Inferior parietal cortex (tissue), 1 donor: ENCODE results near the gene LSM4.

ENCODE experiments used
- DNase-seq: peaks from one replicate; pipeline ENCODE4 v3.0.0-alpha.2; 2016; ENCODE audit errors: extremely low spot score

LSM4 gene

DNA sequence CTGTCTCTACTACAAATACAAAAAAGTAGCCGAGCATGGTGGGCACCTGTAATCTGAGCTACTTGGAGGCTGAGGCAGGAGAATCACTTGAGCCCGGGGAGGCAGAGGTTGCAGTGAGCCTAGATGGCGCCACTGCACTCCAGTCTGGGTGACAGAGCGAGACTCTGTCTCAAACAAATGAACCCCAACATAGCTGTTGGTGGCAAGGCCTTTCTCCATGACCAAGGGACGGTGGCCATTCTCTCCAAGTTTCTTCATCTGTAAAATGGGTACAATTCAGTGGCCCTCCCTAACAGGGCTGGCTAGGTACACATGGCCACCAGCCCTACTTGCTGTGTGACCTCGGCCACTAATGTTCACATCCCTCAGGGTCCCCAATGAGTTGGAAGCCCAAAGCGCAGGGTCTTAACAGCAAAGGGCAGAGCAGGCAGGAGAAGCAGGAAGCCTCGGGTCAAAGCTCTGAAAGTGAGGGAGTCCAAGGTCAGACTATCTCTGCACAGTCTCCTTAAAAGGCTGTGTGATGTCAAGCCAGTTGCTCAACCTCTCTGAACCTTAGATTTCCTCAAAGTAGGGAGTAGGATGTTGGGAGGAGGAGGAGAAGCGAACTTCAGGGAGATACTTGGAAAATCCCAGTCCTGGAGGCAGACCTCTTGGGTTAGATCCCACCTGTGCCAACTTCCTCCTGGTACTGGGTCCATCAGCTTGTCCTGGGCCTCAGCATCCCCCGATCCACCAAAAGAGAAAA lies 44.2 kb downstream of the LSM4 start:
- no peak for DNase-seq

DNA sequence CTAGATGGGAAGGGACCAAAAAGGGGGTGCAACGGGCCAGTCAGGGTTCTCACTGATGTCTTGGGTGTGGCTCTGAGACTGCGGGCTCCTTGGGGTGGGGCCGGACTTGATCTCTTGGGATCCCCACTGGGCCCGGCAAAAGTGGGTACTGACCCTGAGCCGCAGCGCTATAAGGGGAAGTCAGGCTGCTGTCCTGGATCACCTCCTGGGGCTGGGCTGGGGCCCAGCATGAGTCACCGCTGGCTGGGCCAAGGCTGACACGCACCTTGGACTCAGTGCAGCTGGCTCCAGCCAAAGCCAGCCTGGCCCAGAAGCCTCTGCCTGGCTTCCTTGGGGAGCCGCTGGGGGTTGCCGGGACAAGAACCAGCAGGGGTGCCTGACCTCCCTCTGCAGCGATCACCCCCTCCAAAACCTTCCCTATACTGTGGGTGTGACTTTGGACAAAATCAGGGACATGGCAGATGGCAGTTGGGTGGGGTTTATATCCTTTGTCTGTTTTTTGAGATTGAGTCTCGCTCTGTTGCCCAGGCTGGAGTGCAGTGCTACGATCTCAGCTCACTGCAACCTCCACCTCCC lies 48.0 kb downstream of the LSM4 start:
- DNase-seq: peak; percentile 64

DNA sequence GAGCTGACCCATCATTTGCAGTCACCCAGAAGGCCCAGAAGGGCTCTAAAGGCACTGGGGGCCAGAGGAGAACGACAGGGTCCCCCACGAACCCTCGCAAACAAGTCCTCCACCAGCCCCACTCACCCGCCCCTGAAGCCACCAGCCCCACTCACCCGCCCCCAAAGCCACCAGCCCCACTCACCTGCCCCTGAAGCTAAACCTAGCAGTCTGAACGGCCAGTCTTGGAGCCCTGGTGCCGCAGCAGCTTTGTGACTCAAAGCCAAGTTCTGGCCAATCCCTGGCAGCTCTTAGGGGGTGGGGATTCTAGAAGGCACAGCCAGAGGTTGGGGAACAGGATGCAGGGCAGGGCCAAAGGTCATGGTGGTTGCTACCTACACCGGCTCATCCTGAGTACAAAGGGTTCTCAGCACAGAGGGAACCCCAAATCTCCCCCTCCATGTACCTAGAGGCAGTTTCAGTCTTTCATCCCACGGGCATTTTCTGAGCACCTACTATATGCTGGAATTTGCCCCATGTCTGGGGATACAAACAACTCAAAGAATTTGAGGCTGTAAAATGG lies 48.6 kb downstream of the LSM4 start, which contains the start of gene IQCN:
Gene IQCN, minus strand, starts transcription at position 234 of the 562 bp plus-strand sequence. CDS start 4,974 bp downstream, outside the sequence.
- no peak for DNase-seq

DNA sequence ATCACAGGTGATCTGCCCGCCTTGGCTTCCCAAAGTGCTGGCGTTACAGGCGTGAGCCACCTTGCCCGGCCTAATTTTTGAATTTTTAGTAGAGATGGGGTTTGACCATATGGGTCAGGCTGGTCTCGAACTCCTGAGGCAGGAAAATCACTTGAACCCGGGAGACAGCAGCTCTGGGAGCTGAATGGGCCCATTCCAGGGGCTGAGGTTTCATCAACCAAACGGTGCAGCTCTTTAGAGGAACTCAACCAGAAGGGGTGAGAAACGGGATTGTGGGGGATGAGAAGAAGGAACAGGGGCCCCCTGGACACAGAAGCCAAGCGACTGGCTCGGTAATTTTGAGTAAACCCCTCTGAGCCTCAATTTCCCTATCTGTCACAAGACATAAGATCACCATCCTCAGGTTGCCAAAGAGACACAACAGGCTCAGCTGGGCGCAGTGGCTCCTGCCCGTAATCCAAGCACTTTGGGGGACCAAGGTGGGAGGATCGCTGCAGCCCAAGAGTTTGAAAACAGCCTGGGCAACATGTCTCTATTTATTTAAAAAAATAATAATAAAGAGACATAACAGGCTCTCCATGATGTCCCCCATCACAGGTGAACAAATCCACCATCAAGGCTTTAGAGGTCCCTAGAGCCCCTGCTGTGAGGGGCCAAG lies 49.2 kb downstream of the LSM4 start:
- DNase-seq: no peak

DNA sequence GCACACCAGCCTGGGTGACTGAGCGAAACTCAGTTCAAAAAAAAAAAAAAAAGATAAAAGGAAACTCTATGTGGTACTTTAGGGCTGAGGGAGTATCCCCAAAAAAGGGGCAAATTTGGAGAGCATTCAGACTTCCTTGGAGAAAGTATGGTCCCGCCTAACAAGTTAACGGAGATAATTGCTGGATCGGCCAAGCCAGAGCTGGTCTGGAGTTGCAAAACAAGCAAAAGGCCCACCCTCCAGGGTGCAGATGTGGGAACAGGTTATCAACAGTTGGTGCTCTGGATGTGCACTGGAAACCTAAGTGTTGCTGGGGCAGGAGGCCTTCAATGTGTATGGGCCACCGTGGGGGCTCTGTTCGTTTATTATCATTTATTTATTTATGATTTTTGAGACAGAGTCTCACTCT lies 51.4 kb downstream of the LSM4 start:
- DNase-seq: no peak

DNA sequence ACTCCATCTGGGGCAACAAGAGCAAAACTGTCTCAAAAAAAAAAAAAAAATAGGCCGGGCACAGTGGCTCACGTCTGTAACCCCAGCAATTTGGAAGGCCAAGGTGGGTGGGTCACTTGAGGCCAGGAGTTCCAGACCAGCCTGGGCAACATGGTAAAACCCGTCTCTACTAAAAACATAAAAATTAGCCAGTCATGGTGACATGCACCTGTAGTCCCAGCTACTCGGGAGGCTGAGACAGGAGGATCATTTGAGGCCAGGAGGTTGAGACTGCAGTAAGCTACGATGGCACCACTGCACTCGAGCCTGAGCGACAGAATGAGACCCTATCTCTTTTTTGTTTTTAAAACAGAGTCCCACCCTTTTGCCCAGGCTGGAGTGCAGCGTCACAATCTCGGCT lies 52.5 kb downstream of the LSM4 start:
- no peak for DNase-seq

DNA sequence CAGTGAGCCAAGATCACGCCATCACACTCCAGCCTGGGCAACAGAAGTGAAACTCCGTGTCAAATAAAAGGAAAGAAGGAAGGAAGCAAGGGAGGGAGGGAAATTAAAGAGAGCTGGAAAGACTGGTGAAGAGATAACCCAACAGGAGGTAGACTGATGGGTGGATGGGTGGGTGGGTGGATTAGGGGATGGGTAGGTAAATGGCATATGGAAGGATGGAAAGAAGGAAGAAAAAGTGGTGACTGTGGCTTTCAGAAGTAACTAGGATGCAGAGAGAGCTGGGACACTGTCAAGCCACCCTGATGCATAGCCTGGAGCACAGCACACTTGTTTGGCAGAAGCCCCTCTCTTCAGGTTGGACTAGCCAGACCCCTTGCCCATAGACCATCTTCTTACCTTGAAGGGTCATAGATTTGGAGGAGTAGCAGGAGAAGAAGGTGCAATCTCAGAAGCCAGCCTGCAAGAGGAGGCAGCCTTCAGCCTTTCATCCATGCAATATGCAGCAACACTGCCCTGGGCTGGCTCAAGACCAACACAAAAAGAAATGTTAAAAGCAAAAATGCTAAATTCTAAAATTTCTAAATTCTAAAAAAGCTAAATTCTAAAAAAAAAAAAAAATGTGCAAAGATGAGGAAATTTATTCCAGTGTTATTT lies 53.7 kb downstream of the LSM4 start:
- DNase-seq: no peak

DNA sequence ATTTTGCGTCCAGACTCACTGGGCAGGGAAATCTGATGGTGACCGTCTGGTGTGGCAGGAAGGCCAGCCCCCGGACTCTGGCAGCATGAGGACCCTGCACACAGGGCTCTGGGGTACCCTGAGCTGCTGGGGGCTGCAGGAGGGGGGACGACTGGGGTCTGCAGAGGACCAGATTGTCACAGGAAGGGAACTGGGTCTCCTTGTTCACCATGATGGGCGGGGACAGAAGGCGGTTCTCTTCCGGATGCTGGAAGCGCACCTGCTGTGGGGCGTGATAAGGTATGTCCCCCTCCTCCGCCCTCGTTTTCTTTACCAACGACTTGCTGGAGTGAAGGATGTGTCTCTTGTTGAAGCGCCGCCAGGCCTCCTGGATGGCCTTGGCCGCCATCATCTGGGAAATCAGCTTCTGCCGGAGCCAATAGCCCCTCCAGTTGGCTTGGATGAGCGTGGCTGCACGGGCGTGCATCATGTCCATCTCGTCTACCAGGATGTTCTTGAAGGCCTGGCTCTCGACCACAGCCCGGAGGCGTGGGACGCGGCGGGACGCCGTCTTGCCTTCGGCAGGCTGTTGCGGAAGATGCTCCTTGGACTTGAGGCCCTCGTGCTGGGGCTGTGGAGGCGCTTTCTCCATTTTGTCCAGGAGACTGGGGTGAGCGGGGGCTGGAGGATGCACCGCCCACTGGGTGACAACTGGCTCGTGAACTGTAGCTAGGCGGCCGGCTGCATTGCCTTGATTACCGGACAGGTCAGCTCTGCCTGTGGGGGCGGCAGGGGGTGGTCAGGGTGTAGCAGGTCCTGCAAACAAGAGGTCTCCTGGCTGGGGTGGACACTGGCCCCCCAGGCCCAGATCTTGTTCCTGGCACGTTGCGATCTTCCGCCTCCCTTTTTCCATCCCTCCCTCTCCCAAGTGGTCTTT lies 55.8 kb downstream of the LSM4 start:
- DNase-seq: no peak

DNA sequence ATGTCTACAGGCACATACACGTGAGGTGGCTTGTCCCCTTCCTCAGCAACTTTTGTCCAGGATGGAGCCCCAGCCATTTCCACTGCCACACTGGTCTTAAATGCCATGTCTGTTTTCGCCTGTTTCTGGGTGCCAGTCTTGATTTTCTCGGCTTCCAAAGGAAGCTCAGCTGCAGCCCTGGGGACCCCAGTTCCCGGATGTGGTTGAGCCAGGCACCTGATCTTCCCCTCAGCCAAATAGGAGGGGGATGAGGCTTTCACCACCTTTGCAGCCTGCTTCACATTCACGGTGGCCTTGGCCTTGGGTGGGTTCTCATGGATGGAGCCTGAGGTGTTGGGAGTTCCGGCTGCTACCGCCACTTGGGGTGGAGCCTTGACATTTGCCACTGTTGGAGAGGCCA lies 57.3 kb downstream of the LSM4 start:
- no peak for DNase-seq

DNA sequence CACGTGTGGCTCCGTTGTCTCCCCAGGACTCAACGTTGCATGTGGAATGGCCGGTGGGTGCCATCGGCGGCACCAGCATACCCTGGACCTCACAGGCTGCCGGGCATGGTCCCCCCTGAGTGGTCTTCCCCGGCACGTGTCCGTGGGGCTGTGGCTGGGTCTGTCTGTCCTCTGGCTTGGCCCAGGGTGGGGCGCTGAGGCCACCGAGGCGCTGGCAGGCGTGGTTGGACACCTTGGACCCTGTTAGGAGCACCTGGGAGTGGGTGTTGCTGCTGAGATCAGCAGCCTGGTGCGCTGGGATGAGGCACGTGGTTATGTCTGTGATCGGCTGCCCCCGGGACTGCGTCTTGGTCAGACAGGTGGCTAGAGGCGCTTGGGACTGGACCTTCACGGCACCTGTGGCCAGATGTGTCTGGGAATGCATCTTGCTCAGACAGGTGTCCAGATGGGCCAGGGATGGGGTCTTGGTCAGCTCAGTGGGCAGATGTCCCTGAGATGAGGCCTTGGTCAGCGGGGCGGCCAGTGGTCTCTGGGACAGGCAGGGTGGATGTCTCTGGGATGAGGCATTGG lies 57.8 kb downstream of the LSM4 start:
- no peak for DNase-seq

DNA sequence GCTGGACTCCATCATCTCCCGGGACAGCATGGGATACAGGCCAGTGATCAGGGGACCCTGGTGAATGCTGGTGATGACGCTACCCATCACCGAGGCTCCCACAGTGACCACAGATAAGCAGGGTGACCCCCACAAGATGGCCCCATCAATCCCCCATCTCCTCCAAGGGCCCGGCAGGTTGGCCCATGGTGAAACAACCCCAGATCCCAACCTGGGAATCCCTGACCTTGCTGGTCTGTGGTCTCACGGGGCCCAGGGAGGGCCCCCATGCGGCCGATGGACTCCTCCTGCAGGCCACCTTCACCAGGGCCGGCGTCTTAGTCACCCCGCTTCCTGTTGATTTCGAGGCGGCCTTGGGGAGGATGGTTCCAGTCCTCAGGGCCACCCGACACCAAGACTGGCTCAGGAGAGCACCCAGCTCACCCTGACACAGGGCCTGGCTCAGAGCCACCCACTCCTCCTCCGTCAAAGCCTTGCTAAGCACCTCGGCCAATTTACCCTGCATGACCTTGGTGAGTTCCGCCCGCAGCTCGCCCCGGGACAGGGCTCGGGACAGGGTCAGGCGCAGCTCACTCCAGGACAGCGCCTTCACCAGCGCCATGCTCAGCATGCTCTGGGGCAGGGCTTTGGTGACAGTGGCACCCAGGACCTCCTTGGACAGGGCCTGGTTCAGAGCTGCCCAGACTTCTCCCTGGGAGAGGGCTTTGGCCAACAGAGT lies 58.6 kb downstream of the LSM4 start:
- DNase-seq: no peak

DNA sequence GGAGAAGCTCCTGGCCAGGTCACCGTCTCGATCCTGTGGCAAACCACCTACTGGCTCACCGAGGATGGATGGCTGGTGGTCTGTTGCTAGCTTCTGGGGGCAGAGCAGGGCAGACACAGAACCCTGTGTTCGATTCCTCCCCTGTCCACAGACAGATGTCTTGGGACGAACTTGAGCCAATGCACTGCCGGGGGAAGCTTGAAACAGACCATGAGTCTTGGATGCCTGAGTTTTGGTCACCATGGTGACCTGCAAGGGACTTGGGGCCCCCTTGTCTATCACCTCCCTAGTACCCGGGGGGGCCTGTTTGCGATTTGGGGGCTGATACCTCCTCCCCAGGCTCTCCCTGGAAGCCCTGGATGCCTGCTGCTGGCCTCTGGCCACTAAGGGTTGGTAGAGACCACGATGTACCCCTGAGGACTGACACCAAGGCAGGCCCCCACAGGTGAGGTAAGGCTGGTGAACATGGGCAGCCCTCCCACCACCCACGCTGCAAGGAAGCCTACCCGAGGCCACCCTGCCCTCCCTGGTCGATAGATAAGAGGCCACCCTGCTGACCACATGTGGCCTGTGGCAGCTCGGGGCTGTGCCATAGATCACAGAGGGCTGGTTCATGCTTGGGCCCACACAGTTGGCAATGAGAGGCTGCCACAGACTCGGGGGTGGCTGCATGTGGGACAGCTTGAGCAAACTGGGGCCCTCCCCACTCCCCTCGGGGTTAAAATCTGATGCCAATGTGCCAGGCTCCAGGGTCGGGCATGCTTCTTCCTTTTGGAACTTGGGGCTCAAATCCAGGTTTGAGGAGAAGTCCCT lies 59.3 kb downstream of the LSM4 start:
- DNase-seq: no peak

DNA sequence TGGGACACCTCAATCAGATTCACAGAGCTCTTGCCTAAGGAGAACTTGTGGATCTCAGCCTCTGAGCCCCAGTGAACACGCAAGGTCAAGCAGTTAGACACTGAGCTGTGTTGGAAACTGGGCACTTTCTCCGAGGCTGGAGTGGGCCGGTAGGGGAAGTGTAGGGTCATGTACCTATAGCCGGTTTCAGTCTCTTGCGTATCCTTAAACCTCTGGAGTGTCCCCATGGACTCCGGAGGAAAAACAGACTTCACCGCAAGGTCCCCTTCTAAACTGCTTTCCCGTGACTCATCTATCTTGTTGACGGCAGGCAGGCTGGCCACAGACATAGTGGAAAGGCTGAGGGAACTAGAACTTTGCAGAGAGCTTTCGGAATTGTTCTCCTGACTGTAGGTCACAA lies 60.0 kb downstream of the LSM4 start:
- DNase-seq: no peak

DNA sequence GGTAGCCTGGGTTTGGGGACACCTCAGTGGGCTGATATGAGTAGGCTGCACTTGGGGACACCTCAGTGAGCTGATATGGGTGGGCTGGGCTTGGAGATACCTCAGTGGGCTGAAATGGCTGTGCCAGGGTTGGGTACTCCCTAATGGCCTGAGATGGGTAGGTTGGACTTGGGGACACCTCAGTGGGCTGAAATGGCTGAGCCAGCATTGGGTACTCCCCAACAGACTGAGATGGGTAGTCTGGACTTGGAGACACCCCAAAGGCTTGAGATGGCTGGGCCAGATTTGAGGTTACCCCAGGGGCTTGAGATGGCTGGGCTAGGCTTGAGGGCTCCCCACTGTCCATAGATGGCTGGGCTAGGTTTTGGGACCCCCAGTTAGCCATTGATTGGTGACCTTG lies 60.7 kb downstream of the LSM4 start:
- DNase-seq: no peak

DNA sequence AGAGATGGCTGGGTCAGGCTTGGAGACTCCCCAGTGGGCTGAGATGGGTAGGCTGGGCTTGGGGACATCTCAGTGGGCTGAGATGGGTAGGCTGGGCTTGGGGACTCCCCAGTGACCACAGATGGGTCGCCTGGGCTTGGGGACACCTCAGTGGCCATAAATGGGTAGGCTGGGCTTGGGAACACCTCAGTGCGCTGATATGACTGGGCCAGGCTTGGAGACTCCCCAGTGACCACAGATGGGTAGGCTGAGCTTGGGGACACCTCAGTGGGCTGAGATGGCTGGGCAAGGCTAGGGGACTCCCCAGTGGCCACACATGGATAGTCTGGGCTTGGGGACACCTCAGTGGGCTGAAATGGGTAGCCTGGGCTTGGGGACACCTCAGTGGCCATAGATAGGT lies 61.4 kb downstream of the LSM4 start:
- DNase-seq: no peak

DNA sequence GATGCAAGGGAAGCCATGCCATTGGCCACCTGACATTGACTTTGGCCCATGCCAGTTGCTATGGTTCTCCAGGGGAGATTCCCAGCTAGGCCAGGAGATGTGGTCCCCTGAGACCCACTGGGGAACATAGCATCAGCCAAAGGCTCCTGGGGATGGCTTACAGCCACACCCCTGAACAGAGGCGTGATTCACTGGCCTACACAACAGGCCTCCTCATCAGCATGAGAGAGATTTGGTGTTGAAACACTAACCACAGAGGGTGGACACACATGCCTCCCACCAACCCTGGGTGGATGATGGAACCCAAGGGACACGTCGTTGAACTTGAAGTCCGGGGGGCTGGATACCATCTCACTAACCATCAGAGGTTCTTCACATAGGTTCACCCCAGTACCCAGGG lies 63.0 kb downstream of the LSM4 start:
- DNase-seq: no peak

DNA sequence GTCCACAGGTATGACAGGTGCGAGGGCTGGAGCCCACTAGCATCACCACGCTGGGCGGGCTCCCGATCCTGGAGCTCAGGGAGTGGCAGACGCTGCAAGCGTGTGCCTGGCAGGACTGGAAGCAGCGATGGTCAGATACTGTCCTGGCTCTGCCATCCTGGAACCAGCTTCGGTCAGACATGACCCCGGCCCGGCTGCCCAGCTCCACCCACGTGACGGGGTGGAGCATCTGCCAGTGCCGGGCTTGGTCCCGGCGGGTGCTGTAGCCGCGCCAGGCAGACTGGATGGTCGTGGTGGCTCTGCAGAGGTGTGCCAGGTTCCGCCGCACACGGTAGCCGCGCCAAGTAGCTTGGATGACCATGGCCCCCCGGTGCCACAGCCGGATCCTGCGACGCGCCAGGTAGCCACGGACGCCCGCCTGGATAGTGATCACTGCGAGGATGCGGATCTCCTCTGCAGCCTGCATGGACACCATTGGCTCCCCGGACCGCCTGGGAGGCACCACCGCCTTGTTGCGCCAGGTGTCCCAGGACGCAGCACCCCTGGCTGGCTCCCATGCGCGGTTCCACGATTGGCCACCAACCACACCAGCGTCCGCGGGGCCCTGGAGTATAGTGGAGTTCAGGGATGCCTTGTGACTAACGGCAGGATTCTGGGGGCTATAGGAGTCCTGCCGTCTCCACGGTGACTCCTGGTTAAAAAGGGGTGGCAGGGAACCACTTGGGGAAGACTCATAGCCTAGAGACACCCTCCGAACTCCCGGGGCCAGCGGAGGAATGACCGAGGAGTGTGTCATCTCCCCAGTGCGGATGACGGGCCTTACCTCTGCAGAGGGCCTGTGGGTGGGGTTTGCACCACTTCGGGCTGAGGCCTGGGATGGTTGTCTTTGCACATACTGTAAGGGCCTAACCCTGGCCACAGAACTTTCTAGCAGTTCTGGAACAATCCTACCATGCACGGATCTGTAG lies 65.1 kb downstream of the LSM4 start:
- no peak for DNase-seq
